DND-41 (cell line): ENCODE results near the gene GJB5.

Source experiments
- ATAC-seq: fragments of 200-7000 bp; cut with Tn5 transposase; 3 replicates; pipeline ENCODE4 v1.9.1; 2021; ENCODE audit warnings: low read depth; ENCODE audit not compliant: insufficient read depth
- DNase-seq: peaks from one replicate; pipeline ENCODE4 v3.0.0-alpha.2; 2020
- H2AFZ ChIP-seq: 2 replicates; pipeline ENCODE4 v1.6.0; 2012; ENCODE audit warnings: low read depth, low read length
- H3K27ac ChIP-seq: 2 replicates; pipeline ENCODE4 v1.5.1; 2012; ENCODE audit warnings: low read length, inconsistent platforms
- H3K27me3 ChIP-seq: fragments of 200-600 bp; sonication (generic); 2 replicates; pipeline ENCODE4 v1.6.0; 2012; ENCODE audit warnings: low read length, mild to moderate bottlenecking, inconsistent platforms; ENCODE audit not compliant: insufficient read depth, poor library complexity
- H3K36me3 ChIP-seq: 2 replicates; pipeline ENCODE4 v1.5.1; 2012; ENCODE audit warnings: low read length, inconsistent platforms; ENCODE audit not compliant: insufficient read depth
- H3K4me1 ChIP-seq: 2 replicates; pipeline ENCODE4 v1.5.1; 2012; ENCODE audit warnings: mild to moderate bottlenecking, low read length; ENCODE audit not compliant: insufficient read depth
- H3K4me2 ChIP-seq: 2 replicates; pipeline ENCODE4 v1.6.0; 2012; ENCODE audit warnings: mild to moderate bottlenecking, moderate library complexity, low read length, inconsistent platforms; ENCODE audit not compliant: insufficient read depth
- H3K4me3 ChIP-seq, 2 experiments: fragments of 200-600 bp in 1 of 2; shearing (Covaris generic) in 1 of 2; 2 replicates each; pipeline ENCODE4 v1.5.1; 2012 to 2016; ENCODE audit warnings: inconsistent platforms in 2 of 2, low read length in 2 of 2, mild to moderate bottlenecking in 2 of 2, low read depth in 1 of 2, moderate library complexity in 1 of 2
- H3K79me2 ChIP-seq: 2 replicates; pipeline ENCODE4 v1.6.0; 2012; ENCODE audit warnings: low read length, inconsistent platforms; ENCODE audit not compliant: insufficient read depth
- H3K9ac ChIP-seq: 2 replicates; pipeline ENCODE4 v1.6.0; 2012; ENCODE audit warnings: low read depth, mild to moderate bottlenecking, inconsistent platforms, low read length, moderate library complexity
- H3K9me3 ChIP-seq: 2 replicates; pipeline ENCODE4 v1.5.1; 2012; ENCODE audit warnings: low read length, moderate library complexity, mild to moderate bottlenecking, inconsistent platforms; ENCODE audit not compliant: insufficient read depth, severe bottlenecking
- H4K20me1 ChIP-seq: 2 replicates; pipeline ENCODE4 v1.6.0; 2012; ENCODE audit warnings: low read length; ENCODE audit not compliant: insufficient read depth
- EZH2 ChIP-seq: IDR thresholded peaks from 3 replicates; pipeline ENCODE4 v1.6.1; 2012; ENCODE audit warnings: borderline replicate concordance, low read depth, mild to moderate bottlenecking, moderate library complexity, low read length, inconsistent platforms; ENCODE audit not compliant: severe bottlenecking
- TF ChIP-seq, protein P1 (sequence below): IDR thresholded peaks from 2 replicates; pipeline ENCODE4 v1.5.1; 2012; ENCODE audit warnings: borderline replicate concordance, low read length, moderate library complexity, mild to moderate bottlenecking; ENCODE audit not compliant: poor library complexity, severe bottlenecking; ENCODE audit errors: extremely low read depth

The GJB5 gene

DNA sequence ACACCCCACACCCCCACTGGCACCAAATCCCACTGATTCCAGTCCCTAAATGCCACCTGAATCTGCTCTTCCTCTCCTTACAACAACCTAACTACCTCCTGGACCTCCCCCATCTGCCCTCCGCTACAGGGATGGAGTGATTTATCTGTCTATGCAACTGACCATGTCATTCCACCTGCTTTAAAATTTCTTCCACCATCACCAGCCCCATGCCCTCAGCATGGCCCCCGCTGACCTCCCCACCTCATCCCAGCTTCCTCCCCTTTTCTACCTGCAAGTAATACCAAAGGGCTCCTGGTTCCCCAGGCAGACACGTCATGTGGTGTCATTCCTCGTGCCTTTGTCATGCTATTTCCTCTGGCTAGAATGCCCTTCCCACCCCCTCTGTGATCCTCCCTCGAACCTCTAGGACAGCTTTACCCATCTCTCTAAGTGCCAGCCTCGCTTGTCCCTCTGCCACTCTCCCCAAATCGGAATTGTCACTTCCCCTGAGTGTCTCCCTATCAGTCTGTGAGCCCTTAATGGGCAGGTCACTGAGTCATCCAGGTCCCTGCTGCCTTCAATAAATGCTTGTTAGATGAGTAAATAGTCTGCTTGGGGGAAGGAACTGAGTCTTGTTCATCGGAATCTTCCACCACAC lies 8.4 kb downstream of the GJB5 start:
- no peaks in the 10 kb centered on the region for H3K9me3 ChIP-seq
- H3K27ac ChIP-seq = no peak overlapping the region
- no peaks in the 10 kb centered on the region for H4K20me1 ChIP-seq
- peaks cover 4% of the 10 kb centered on the region for H3K27me3 ChIP-seq
- H3K79me2 ChIP-seq = no peaks in the 10 kb centered on the region
- no peak overlapping the region for H3K9ac ChIP-seq
- H3K36me3 ChIP-seq = no peaks in the 10 kb centered on the region
- H3K4me1 ChIP-seq = no peaks in the 10 kb centered on the region
- H3K4me3 ChIP-seq = no peak overlapping the region
- ATAC-seq = no peak
- H3K4me2 ChIP-seq = no peak overlapping the region
- H2AFZ ChIP-seq = no peak overlapping the region
- no peak for DNase-seq
- TF ChIP-seq, protein P1, sequence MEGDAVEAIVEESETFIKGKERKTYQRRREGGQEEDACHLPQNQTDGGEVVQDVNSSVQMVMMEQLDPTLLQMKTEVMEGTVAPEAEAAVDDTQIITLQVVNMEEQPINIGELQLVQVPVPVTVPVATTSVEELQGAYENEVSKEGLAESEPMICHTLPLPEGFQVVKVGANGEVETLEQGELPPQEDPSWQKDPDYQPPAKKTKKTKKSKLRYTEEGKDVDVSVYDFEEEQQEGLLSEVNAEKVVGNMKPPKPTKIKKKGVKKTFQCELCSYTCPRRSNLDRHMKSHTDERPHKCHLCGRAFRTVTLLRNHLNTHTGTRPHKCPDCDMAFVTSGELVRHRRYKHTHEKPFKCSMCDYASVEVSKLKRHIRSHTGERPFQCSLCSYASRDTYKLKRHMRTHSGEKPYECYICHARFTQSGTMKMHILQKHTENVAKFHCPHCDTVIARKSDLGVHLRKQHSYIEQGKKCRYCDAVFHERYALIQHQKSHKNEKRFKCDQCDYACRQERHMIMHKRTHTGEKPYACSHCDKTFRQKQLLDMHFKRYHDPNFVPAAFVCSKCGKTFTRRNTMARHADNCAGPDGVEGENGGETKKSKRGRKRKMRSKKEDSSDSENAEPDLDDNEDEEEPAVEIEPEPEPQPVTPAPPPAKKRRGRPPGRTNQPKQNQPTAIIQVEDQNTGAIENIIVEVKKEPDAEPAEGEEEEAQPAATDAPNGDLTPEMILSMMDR = no peak
- TF ChIP-seq EZH2 = no peak

- no peak for ATAC-seq
- H3K36me3 ChIP-seq = no peaks in the 10 kb centered on the region
- TF ChIP-seq EZH2 = no peak
- TF ChIP-seq, protein P1 = no peak
- no peak overlapping the region for H2AFZ ChIP-seq
- no peak overlapping the region for H3K4me3 ChIP-seq
- H3K4me1 ChIP-seq = no peaks in the 10 kb centered on the region
- no peaks in the 10 kb centered on the region for H4K20me1 ChIP-seq
- H3K9ac ChIP-seq = no peak overlapping the region
- H3K9me3 ChIP-seq = no peaks in the 10 kb centered on the region
- H3K79me2 ChIP-seq = no peaks in the 10 kb centered on the region
- no peak overlapping the region for H3K27ac ChIP-seq
- no peak for DNase-seq
- H3K4me2 ChIP-seq = no peak overlapping the region
- H3K27me3 ChIP-seq = peaks cover 13% of the 10 kb centered on the region
Measured at GRCh38 chr1:34768856-34769255, 14.0 kb downstream of the GJB5 start.

- H3K9ac ChIP-seq = no peak overlapping the region
- H3K9me3 ChIP-seq = no peaks in the 10 kb centered on the region
- TF ChIP-seq EZH2 = no peak
- TF ChIP-seq, protein P1 = no peak
- H3K4me1 ChIP-seq = no peaks in the 10 kb centered on the region
- H2AFZ ChIP-seq = no peak overlapping the region
- DNase-seq (no peak), ATAC-seq (no peak)
- H3K27me3 ChIP-seq = peaks cover 13% of the 10 kb centered on the region
- no peak overlapping the region for H3K4me2 ChIP-seq
- H3K27ac ChIP-seq = no peak overlapping the region
- no peaks in the 10 kb centered on the region for H3K79me2 ChIP-seq
- H3K36me3 ChIP-seq = no peaks in the 10 kb centered on the region
- no peak overlapping the region for H3K4me3 ChIP-seq
- no peaks in the 10 kb centered on the region for H4K20me1 ChIP-seq
Measured at GRCh38 chr1:34770891-34771504, 16.2 kb downstream of the GJB5 start.
